HEK293 (cell line): ENCODE measurements around the gene POLD2.

Source experiments
- CTCF ChIA-PET: fragments of 350-600 bp; formaldehyde crosslinking; extraction: SDS; loops from one replicate; lab custom pipeline; 2021; ENCODE audit warnings: antibody characterized with exemption; lab: Yijun Ruan, JAX
- POLR2A ChIA-PET: fragments of 300-600 bp; formaldehyde crosslinking; extraction: SDS; loops from one replicate; lab custom pipeline; 2020; ENCODE audit warnings: antibody characterized with exemption, inconsistent platforms; lab: Yijun Ruan, JAX
- H3K27ac ChIP-seq: fragments of 200-500 bp; sonication (Bioruptor generic); 2 replicates; pipeline ENCODE4 v1.5.1; 2014; ENCODE audit warnings: low read depth, low read length, control low read depth, inconsistent platforms; ENCODE audit errors: extremely low read depth
- H3K36me3 ChIP-seq, 2 experiments: fragments of 200-500 bp in 1 of 2; sonication (Bioruptor generic) in 1 of 2; 1 replicate in 1 of 2; 2 replicates in 1 of 2; pipeline ENCODE4 v1.5.1; 2014 to 2017; ENCODE audit warnings: inconsistent platforms in 2 of 2, low read length in 2 of 2; ENCODE audit not compliant: control insufficient read depth in 2 of 2, insufficient read depth in 1 of 2
- H3K4me1 ChIP-seq: fragments of 200-500 bp; sonication (Bioruptor generic); 2 replicates; pipeline ENCODE4 v1.5.1; 2014; ENCODE audit warnings: mild to moderate bottlenecking, low read length, inconsistent platforms; ENCODE audit not compliant: control insufficient read depth, insufficient read depth
- H3K4me3 ChIP-seq: 2 replicates; pipeline ENCODE4 v1.5.1; 2011; ENCODE audit warnings: low read depth, mild to moderate bottlenecking, control low read depth, low read length, moderate library complexity
- H3K9me3 ChIP-seq: fragments of 200-500 bp; sonication (Bioruptor generic); 2 replicates; pipeline ENCODE4 v1.5.1; 2014; ENCODE audit warnings: low read depth, low read length, inconsistent platforms; ENCODE audit not compliant: control insufficient read depth, insufficient read depth
- EGR2 ChIP-seq: fragments of 450-650 bp; formaldehyde crosslinking; IDR thresholded peaks from 2 replicates; pipeline ENCODE4 v1.5.1; 2016; ENCODE audit warnings: low read depth, missing biosample characterization, missing genetic modification characterization
- FEZF1 ChIP-seq: fragments of 450-650 bp; formaldehyde crosslinking; IDR thresholded peaks from 2 replicates; pipeline ENCODE4 v1.5.1; 2016; ENCODE audit warnings: missing biosample characterization, missing genetic modification characterization
- HOXA7 ChIP-seq: sonication (generic); formaldehyde crosslinking; IDR thresholded peaks from 2 replicates; pipeline ENCODE4 v1.8.1; 2022; ENCODE audit warnings: missing genetic modification reagents, borderline replicate concordance
- MEIS1 ChIP-seq: sonication (generic); formaldehyde crosslinking; IDR thresholded peaks from 2 replicates; pipeline ENCODE4 v1.8.1; 2022; ENCODE audit warnings: missing genetic modification reagents, mild to moderate bottlenecking, borderline replicate concordance
- MYNN ChIP-seq: fragments of 450-650 bp; formaldehyde crosslinking; IDR thresholded peaks from 2 replicates; pipeline ENCODE4 v1.5.1; 2016; ENCODE audit warnings: missing biosample characterization, missing genetic modification characterization, borderline replicate concordance
- ZFP37 ChIP-seq: fragments of 450-650 bp; formaldehyde crosslinking; IDR thresholded peaks from 2 replicates; pipeline ENCODE4 v1.5.1; 2016; ENCODE audit warnings: missing biosample characterization, missing genetic modification characterization
- ZNF138 ChIP-seq: fragments of 450-650 bp; formaldehyde crosslinking; IDR thresholded peaks from 2 replicates; pipeline ENCODE4 v1.5.1; 2016; ENCODE audit warnings: missing biosample characterization, missing genetic modification characterization, borderline replicate concordance
- ZNF335 ChIP-seq: fragments of 450-650 bp; formaldehyde crosslinking; conservative IDR thresholded peaks from 2 replicates; pipeline ENCODE4 v1.5.1; 2016; ENCODE audit warnings: missing biosample characterization, missing genetic modification characterization
- ZNF394 ChIP-seq: fragments of 450-650 bp; formaldehyde crosslinking; IDR thresholded peaks from 2 replicates; pipeline ENCODE4 v1.5.1; 2016; ENCODE audit warnings: missing biosample characterization, missing genetic modification characterization, mild to moderate bottlenecking, moderate library complexity, borderline replicate concordance
- ZNF398 ChIP-seq: fragments of 450-650 bp; formaldehyde crosslinking; IDR thresholded peaks from 2 replicates; pipeline ENCODE4 v1.5.1; 2017; ENCODE audit warnings: missing biosample characterization, missing genetic modification characterization
- ZNF544 ChIP-seq: fragments of 450-650 bp; formaldehyde crosslinking; IDR thresholded peaks from 2 replicates; pipeline ENCODE4 v1.5.0; 2017; ENCODE audit warnings: missing biosample characterization, missing genetic modification characterization
- ZNF621 ChIP-seq: fragments of 450-650 bp; formaldehyde crosslinking; IDR thresholded peaks from 2 replicates; pipeline ENCODE4 v1.5.1; 2017; ENCODE audit warnings: missing biosample characterization, missing genetic modification characterization
- ZSCAN4 ChIP-seq: fragments of 450-650 bp; formaldehyde crosslinking; IDR thresholded peaks from 2 replicates; pipeline ENCODE4 v1.5.1; 2017; ENCODE audit warnings: missing biosample characterization, missing genetic modification characterization
- TF ChIP-seq, protein P1 (sequence below): fragments of 450-650 bp; formaldehyde crosslinking; IDR thresholded peaks from 2 replicates; pipeline ENCODE4 v1.5.1; 2016; ENCODE audit warnings: missing biosample characterization, missing genetic modification characterization
- TF ChIP-seq, protein P2 (sequence below): fragments of 450-650 bp; formaldehyde crosslinking; IDR thresholded peaks from 2 replicates; pipeline ENCODE4 v1.5.1; 2016; ENCODE audit warnings: missing biosample characterization, missing genetic modification characterization
- TF ChIP-seq, protein P3 (sequence below): fragments of 450-650 bp; formaldehyde crosslinking; optimal IDR thresholded peaks from 2 replicates; pipeline ENCODE3; 2016; ENCODE audit warnings: missing biosample characterization, mild to moderate bottlenecking, missing genetic modification characterization

The POLD2 gene

DNA sequence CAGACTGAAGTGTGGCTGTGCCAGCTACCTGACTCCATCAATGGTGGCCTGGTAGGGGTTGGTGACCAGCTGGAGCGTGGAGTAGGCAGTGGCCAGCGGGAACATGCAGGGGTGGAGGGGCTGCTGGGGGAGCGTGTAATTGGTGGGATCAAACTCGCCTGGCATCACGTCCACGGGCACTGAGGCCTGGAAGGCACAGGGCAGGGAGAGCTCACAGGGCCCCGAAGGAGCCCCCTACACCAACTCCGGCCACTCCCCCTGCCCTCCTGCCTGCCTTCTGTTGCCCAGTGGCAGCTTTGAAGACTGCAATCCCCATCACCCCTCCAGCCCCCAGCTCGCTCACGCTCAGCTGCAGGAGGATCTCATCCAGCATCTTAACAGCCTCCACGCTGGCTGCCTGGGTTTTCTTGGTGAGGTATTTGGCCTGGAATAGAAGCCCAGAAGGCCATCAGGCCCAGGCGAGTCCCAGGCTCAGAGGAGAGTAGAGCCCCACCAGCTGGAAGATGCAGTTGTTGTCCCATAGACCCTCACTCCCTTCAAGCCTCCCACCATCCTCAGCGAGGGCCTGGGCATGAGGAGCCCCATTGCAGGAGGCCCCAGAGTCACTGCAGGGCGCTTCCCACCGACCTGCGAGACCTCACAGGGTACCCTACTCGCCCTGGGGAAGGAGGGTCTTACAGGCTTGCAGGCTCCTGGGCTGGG lies 7.1 kb downstream of the POLD2 start:
- POLR2A ChIA-PET, result interaction anchor here (0.9 kb wide), 1 partner anchor 11 kb away, joined by 3 read pairs; no protein-coding TSS in a partner anchor
- TF ChIP-seq ZNF621 (tag by site-specific recombination), result no peak
- TF ChIP-seq FEZF1 (tag by site-specific recombination), result no peak
- TF ChIP-seq ZNF544 (tag by site-specific recombination), result no peak
- TF ChIP-seq, protein P1, sequence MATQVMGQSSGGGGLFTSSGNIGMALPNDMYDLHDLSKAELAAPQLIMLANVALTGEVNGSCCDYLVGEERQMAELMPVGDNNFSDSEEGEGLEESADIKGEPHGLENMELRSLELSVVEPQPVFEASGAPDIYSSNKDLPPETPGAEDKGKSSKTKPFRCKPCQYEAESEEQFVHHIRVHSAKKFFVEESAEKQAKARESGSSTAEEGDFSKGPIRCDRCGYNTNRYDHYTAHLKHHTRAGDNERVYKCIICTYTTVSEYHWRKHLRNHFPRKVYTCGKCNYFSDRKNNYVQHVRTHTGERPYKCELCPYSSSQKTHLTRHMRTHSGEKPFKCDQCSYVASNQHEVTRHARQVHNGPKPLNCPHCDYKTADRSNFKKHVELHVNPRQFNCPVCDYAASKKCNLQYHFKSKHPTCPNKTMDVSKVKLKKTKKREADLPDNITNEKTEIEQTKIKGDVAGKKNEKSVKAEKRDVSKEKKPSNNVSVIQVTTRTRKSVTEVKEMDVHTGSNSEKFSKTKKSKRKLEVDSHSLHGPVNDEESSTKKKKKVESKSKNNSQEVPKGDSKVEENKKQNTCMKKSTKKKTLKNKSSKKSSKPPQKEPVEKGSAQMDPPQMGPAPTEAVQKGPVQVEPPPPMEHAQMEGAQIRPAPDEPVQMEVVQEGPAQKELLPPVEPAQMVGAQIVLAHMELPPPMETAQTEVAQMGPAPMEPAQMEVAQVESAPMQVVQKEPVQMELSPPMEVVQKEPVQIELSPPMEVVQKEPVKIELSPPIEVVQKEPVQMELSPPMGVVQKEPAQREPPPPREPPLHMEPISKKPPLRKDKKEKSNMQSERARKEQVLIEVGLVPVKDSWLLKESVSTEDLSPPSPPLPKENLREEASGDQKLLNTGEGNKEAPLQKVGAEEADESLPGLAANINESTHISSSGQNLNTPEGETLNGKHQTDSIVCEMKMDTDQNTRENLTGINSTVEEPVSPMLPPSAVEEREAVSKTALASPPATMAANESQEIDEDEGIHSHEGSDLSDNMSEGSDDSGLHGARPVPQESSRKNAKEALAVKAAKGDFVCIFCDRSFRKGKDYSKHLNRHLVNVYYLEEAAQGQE (tag by site-specific recombination), result no peak
- no peak for TF ChIP-seq EGR2 (tag by site-specific recombination)
- TF ChIP-seq ZNF138 (tag by site-specific recombination), result no peak
- TF ChIP-seq ZFP37 (tag by site-specific recombination), result no peak
- TF ChIP-seq, protein P2, sequence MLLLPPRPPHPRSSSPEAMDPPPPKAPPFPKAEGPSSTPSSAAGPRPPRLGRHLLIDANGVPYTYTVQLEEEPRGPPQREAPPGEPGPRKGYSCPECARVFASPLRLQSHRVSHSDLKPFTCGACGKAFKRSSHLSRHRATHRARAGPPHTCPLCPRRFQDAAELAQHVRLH (tag by site-specific recombination), result no peak
- TF ChIP-seq HOXA7 (CRISPR knock-in tag), result no peak
- no peak for TF ChIP-seq ZNF398 (tag by site-specific recombination)
- no peak for TF ChIP-seq ZNF394 (tag by site-specific recombination)
- TF ChIP-seq ZSCAN4 (tag by site-specific recombination), result no peak
- TF ChIP-seq MYNN, result no peak
- TF ChIP-seq MEIS1, result no peak
- no peak for TF ChIP-seq ZNF335
- TF ChIP-seq, protein P3, sequence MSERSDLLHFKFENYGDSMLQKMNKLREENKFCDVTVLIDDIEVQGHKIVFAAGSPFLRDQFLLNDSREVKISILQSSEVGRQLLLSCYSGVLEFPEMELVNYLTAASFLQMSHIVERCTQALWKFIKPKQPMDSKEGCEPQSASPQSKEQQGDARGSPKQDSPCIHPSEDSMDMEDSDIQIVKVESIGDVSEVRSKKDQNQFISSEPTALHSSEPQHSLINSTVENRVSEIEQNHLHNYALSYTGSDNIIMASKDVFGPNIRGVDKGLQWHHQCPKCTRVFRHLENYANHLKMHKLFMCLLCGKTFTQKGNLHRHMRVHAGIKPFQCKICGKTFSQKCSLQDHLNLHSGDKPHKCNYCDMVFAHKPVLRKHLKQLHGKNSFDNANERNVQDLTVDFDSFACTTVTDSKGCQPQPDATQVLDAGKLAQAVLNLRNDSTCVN, result no peak
- no peaks in the 10 kb centered on the region for H3K9me3 ChIP-seq
- no peak overlapping the region for H3K27ac ChIP-seq
- CTCF ChIA-PET, result interaction anchor here (0.7 kb wide), 1 partner anchor 19 kb away, joined by 3 read pairs; no protein-coding TSS in a partner anchor
- H3K4me3 ChIP-seq, result no peak overlapping the region
- H3K36me3 ChIP-seq, result peaks cover 6 to 66% of the 10 kb centered on the region in 2 experiments
- H3K4me1 ChIP-seq, result no peaks in the 10 kb centered on the region
